ENCODE measurements around the gene BAHCC1. TPM values are rescaled to one million over a fixed set of nuclear protein-coding genes. Genes with fewer than 3 reads are reported as not detected.

Gene BAHCC1
- polyA plus RNA-seq, 12 donors = 7.5 to 23.4 (median 10.8) TPM; not detected in 1

DNA sequence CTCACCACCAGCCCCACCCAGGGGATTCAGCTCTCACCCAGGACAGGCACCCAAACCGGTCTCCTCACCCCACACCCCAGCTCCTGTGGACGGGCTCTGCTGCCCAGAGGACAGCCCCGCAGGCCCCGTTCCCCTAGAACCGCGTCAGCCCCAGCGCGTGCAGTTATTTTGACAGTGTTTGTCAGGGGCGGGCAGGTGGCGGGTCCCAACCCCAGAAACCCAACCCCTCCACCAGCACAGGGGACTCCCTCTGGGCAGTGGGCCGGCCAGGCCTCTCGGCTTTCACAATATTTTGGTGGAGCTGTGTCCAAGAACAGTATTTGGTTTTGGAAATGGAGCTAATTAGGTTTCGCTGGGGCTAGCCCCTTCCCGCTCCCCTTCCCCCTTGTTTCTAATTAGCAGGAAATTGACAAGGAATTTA is 44.8 kb downstream of the BAHCC1 start:
- no peak for DNase-seq

GRCh38 chr17:81440511-81441244 is 45.4 kb downstream of the BAHCC1 start:
- DNase-seq = no peak

GRCh38 chr17:81442791-81443190 is 47.5 kb downstream of the BAHCC1 start:
- no peak for DNase-seq

DNA sequence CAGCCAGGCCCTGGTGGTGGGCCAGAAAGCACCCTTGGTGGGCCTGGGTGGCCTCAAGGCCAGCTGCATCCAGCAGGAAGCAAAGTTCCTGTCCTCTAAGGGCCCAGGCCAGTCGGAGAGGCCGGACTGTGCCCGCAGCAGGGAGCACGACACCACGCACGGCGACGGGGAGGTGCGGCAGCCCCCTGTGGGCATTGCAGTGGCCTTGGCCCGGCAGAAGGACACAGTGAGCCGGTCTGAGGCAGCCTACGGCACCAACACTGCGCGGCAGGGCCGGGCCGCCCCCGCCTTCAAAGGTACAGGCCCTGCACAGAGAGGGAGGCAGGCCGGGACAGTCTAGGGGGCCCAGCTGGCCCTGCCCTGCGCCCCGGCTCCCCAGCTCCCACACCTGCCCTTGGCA is 48.0 kb downstream of the BAHCC1 start:
- DNase-seq = no peak

- no peak for DNase-seq
Measured at GRCh38 chr17:81444610-81445339, 49.5 kb downstream of the BAHCC1 start.

GRCh38 chr17:81445642-81446503 is 50.6 kb downstream of the BAHCC1 start:
- DNase-seq = no peak

DNA sequence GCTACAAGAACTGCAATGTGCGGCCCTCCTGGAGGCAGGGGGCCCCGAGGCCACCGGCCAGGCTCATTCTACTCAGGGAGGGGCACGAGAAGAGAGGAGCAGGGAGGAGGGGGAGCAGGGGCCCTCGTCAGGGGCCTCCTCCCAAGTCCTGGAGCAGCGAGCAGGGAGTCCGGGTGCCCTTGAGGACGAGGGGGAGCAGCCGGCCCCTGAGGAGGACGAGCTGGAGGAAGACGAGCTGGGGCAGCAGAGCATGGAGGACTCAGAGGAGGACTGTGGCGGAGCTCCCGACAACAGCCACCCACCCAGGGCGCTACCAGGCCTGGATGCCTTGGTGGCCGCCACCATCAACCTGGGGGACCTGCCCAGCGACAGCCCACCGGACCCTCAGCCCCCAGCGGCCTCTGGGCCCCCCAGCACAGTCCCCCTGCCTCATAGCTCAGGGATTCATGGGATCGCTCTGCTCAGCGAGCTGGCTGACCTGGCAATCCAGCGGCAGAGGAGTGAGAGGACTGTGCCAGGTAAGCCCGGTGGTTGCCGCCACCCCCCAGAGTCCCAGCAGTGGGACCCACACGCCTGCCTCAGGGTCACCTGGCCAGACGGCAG is 52.2 kb downstream of the BAHCC1 start:
- DNase-seq = no peak

DNA sequence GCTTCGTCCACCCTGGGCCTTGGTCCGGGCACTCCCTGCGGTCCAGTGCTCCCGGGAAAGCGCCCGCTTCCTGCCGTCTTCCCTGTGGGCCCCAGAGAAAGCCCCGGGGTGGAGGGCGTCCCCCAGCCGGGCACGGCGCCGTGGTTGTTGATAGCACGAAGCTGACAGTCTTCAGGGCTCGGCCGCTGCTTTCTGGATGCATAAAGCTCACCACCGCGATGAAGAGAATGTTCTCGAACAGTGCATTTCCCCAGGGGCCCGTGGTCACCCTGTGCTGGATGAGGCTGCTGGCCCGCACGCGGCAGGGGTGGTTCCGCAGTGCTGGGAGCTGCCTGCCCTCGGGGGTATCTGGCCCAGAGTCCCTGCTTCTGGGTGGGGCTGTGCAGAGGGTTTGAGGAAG is 53.2 kb downstream of the BAHCC1 start:
- no peak for DNase-seq

DNA sequence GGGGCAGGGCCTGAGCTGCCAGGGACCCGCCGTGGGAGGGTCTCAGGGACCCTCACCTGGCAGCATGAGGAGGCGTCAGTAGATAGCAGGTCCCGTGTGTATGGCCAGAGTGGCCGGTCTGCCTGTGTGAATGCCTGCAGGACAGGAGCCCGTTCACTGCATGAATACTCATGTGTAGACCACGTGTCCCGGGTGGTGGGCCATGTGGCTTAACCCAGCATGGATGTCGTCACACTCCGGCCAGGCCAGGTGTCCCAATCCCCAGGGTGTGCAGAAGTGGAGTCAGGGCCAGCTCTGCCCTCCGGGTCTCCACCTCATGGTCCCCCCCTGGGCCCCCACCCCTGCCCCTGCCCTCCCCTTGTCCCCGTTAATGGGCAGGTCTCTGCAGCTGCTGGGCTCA is 53.7 kb downstream of the BAHCC1 start:
- DNase-seq = no peak

- DNase-seq = no peak
Measured at GRCh38 chr17:81449351-81449750, 54.1 kb downstream of the BAHCC1 start.

- no peak for DNase-seq
Measured at GRCh38 chr17:81451823-81452222, 56.6 kb downstream of the BAHCC1 start.

GRCh38 chr17:81452551-81452950 is 57.3 kb downstream of the BAHCC1 start:
- no peak for DNase-seq

- DNase-seq = no peak
Measured at GRCh38 chr17:81453076-81453475, 57.8 kb downstream of the BAHCC1 start.

DNA sequence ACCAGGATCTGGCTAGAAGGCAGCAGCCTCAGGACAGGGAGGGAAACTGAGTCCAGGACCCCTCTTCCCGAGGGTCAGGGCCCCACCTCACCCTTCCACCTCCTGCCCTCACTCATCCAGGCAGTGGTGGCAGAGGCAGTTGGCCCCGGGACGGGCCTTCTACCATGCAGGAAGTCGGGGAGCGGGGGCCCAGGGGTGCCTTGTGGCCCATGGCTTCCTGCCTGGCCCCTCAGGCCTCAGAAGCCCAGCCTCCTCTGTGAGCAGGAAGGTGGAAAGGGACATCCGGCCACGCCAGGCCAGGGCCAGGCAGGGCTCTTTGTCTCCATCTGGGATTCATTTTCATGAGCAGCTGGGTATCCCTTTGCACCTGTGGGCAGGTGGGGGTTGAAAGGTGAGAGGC is 58.5 kb downstream of the BAHCC1 start:
- DNase-seq = no peak

DNA sequence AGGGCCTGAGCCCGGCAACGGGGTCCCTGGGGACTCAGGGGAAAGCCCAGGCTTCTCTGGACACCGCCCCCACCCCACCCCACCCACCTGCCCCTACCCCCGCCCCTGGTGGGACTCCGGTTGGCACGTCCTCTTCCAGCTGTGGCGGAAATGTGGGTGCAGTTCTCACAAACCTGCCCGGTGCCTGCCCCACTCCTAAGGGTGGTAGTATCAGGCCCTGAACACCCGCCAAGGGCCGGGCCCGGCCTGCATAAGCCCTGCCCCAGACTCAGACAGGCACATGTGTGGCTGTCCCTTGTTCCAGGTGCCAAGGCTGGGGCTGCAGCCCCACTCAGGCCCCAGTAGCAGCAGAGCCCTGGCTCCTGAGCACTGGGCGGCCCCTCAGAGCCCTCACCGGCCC is 59.2 kb downstream of the BAHCC1 start:
- DNase-seq = no peak

DNA sequence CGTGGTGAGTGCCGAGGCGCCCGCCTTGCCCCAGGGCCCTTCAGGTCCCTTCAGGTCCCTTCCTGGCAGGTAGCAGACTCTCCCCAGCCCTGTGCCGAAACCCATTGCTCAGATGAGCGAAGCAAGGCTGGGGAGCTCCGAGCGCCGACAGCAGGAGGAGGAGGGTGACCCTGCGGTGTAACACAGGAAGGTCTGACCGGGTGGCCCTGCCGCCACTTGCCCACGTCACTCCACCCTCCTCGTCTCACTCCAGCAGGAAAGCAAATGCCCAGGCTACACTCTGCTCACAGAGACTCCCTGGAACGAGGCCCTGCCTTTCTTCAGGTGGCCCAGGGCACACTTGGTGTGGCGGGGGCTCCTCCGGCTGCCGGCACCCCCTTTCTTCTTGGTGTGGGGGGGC is 60.1 kb downstream of the BAHCC1 start:
- DNase-seq = no peak

DNA sequence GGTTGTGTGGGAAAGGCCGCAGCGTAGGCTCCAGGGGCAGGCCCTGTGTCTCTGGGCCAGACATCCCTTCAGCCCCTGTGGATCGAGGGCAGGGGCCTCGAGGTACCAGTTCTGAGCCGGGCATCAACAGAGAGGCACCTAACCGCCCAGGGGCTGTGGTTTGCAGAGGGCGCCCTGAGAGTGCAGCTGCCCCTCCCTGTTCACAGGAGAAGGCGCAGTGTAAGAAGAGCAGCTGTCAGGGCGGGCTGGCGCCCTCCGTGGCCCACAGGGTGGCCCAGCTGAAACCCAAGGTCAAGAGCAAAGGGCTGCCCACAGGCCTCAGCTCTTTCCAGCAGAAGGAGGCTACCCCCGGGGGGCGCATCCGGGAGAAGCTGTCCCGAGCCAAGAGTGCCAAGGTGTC is 60.8 kb downstream of the BAHCC1 start:
- no peak for DNase-seq

GRCh38 chr17:81456798-81457197 is 61.5 kb downstream of the BAHCC1 start:
- DNase-seq = no peak

- DNase-seq = no peak
Measured at GRCh38 chr17:81457401-81457800, 62.1 kb downstream of the BAHCC1 start.

DNA sequence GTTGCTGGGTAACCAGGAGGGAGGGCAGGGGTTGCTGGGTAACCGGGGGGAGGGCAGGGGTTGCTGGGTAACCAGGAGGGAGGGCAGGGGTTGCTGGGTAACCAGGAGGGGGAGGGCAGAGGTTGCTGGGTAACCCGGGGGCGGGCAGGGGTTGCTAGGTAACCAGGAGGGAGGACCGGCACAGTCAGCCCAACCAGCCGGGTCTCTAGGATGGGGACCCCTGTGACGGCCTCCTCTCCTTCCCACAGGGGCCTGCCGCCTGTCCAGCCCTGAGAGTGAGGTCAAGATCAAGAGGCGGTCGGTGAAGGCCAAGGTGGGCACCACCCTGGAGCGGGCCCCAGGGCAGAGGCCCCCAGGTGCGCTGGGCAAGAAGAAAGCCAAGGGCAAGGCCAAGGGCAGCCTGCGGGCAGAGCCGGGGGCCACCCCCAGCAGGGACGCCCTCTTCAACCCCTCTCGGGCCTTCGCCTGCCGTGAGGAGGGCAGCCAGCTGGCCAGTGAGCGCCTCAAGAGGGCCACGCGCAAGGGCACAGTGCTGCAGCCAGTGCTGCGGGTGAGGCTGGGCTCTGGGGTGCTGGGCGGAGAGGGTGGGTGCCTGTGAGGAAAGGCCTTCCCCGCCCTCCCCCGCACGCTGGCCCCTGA is 62.8 kb downstream of the BAHCC1 start:
- no peak for DNase-seq

DNA sequence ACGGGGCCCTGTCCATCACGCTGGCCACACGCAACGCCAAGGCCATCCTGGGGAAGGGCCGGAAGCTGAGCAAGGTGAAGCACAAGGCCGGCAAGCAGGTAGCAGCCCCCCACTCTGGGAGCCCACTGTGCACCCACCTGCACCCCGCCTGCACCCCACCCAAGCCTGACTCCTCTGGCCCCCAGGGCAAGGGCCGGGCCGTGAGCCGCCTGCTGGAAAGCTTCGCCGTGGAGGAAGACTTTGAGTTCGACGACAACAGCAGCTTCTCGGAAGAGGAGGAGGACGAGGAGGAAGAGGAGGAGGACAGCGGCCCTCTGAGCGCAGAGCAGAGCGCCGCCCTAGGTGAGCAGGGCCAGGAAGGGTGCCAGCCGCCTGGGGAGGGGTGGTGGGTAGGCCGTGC is 63.4 kb downstream of the BAHCC1 start:
- DNase-seq = no peak

DNA sequence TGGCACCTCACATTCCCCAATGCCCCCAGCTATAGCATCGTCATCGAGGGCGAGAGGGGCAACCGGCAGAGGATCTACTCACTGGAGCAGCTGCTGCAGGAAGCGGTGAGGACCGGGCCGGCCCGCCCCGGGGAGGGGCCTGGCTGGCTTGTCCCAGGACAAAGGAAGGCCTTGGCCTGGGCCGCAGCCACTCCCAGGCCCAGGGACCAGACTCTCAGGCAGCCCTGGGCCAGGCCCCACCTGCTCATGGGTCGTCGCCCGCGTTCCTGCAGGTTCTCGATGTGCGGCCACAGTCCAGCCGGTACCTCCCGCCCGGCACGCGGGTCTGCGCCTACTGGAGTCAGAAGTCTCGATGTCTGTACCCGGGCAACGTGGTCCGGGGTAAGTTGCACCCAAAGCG is 64.0 kb downstream of the BAHCC1 start:
- no peak for DNase-seq
